Posterior cingulate gyrus (tissue), 11 donors: Measurements from ENCODE around the gene KRT13.

Experiments
- DNase-seq, 10 donors: peaks; one replicate each; pipeline versions ENCODE4 v3.0.0 to v3.0.0-alpha.2; 2020 to 2021; ENCODE audit warnings: mixed read lengths in 3 of 10
- intact Hi-C: fragments of 100-400 bp; cut with DNase I; formaldehyde crosslinking; loops from one replicate; pipeline ENCODE4 v1.15.1; 2023

The KRT13 gene

DNA sequence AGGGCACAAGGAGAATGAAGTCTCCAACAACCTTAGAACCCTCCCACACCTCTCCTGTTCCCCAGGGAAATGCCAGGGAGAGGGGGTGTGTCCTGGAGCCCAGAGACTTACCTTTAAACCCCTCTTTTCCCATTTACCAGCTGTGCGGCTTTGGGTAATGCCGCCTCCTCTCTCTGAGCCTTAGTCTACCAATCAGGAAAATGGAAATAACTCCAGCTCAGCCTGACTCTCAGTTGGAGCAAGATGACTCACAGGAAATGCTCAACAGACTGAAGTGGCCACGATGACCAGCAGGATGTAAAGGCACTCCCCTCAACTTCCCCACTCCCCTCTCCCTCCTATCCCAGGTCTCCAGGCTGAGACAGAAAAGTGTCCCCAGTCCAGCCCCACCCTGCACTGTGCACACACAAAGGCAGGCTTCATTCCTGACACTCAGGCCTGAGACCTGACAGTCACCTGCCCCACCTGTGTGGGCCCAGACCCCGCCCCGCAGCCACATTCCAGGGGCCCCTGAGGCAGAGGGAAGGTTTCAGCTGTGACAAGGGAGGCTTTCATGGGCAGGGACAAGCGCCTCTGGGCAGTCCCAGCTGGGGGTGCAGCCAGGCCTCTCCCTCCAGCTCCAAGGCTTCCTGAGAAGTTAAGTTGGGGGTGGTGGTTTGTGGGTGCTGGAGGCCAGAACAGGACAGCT lies 16.3 kb upstream of the KRT13 start:
- intact Hi-C loops: no loop called here
- peak in 1 of 10 donors; percentile 49 for DNase-seq

- DNase-seq: peak in 1 of 10 donors; percentile 67
Observed at GRCh38 chr17:41520821-41521521, 15.6 kb upstream of the KRT13 start.

DNA sequence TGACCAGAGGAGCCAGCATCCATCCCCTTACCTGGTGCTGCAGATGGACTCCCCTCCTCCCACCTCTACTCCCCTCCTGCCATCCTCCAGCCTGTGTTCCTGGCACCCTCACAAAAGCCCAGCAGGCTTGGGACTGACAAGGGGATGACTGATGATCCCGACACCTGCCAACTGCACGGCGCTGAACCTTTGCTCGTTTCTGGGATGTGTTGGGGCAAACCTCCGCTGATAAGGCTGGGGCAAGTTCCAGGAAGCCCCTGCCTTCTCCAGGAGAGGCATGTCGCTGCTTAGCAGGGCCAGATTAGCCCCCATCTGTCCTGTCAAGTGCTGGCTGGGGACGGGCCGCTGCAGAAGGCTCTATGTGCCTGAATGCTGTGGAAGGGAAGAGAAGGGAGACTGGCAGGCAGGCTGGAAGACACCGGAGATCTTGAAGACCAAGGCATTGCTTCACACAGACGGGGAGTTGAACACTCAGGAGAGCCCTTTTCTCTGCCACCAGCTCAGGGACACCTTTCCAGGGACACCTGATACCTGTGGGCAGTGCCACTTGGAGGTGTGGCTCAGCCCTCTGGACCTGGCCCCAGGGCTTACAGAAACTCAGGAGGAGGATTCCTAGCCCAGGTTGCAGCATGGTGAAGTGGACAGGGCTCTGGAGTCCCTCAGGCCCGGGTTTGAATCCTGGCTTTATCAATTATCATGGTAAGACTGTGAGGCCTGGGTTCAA lies 14.3 kb upstream of the KRT13 start:
- DNase-seq: peak in 1 of 10 donors; percentile 64
- intact Hi-C loops: no loop called here

More at GRCh38 chr17:41520821-41521521, 15.6 kb upstream of the KRT13 start:
- intact Hi-C loops: no loop called here

- intact Hi-C loops: no loop called here
- DNase-seq: peak in 1 of 10 donors; percentile 58
Observed at GRCh38 chr17:41518789-41519449, 13.5 kb upstream of the KRT13 start, which contains the start of gene KRT15. Gene KRT15, minus strand, starts transcription at chr17:41518890. Its CDS starts 63 bp downstream, at chr17:41518827.

DNA sequence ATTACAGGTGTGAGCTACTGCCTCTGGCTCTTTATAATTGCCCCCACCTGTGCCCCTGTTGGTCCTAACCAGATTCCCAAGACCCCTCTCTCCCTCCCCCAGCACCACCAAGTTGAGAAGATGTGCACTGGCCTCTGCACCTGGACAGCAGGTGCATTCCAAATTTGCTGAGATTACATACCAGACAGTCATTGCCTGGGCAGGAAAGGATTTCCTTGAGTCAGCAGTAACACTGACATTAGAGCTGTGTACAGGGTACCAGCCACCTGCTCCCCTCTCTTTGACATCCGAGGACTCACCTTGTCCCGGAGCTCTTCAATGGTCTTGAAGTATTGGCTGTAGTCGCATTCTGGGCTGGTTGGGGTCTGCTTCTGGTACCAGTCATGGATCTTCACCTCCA lies 12.6 kb upstream of the KRT13 start:
- intact Hi-C loops: no loop called here
- peak in 1 of 10 donors; percentile 56 for DNase-seq

DNA sequence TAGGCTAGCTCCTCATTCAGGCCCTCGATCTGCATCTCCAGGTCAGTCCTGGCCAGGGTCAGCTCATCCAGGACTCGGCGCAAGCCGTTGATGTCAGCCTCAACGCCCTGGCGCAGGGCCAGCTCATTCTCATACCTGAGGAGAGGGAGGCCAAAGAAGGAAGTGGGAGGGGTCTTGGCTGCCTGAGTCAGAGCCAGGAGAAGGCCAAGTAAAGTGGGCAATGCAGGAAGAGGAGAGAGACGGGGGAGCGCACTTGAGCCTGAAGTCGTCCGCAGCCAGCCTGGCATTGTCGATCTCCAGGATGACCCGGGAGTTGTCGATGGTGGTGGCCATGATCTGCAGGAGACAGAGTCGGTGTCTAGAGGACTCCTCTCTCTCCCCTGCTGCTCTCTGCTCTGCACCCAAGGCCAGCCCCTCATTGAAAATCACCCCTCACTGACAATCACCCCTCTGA lies 11.4 kb upstream of the KRT13 start:
- no peak for DNase-seq
- intact Hi-C loops: no loop called here

GRCh38 chr17:41516147-41516829 lies 10.9 kb upstream of the KRT13 start:
- no peak for DNase-seq
- intact Hi-C loops: no loop called here

GRCh38 chr17:41513168-41513547 lies 7.7 kb upstream of the KRT13 start:
- intact Hi-C loops: no loop called here

DNA sequence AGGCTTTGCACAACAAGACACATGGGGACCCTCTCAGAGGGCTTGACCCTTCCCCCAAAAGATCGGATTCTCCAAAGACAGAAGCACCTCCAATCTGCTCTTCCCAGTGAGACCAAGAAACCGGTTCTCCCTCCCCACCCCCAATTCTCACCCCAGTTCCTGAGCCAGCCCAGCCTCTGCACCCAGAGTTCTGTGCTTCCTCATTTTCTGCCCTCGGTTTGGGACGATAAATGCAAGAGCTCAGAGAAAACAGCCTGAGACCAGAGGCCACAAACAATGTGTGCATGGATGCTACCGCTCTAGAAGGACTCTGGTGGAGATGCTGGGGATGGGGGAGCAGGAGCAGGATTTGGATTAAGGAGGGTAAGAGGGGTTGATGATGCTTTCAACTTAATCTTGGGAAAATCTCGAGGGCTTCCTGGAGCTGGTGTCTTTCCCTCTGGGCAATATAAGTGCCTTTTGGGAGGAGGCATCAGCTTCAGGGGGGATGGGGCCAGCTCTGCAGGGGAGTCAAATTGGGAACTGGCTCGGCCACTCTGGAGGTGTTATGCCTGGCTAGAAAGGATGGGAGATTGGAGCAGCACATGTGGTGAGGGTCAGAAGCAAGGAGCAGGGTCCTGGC lies 7.2 kb upstream of the KRT13 start:
- DNase-seq: no peak
- intact Hi-C loops: no loop called here

More at GRCh38 chr17:41513168-41513547, 7.7 kb upstream of the KRT13 start:
- DNase-seq: no peak

DNA sequence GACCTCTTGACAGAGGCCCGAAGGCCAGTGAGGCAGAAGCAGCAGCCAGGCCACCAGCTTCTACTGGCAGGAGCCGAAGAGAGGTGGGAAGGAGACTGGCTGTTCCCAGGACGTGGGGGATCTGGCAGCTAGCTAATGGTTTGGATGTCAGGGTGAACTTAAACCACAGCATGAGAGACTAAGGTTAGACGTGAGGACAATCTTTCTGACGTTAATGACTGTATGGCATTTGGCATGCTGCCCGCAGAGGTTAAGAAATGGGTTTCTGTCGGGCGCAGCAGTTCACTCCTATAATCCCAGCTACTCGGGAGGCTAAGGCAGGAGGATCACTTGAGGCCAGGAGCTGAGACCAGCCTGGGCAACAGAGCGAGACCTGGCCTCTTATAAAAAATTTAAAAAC lies 6.3 kb upstream of the KRT13 start:
- intact Hi-C loops: no loop called here
- DNase-seq: no peak

DNA sequence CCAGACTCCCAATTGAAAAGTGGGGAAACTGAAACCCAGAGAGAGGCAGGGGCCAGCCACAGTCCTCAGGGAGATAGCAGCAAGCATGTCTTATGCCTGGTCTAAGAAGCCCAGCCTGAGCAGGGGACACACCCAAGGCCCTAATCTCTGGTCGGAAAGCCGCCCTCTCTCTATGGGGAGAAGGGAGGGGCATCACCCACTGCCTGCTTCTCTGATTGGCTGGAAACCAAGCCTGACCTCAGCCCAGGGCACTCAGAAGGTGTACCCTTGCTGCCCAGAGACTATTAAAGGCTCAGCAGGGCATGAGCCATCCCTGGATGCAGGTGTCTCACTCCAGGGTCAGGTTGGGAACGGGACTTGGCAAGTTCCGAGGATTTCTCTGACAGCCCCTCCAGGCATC lies 5.7 kb upstream of the KRT13 start:
- intact Hi-C loops: no loop called here
- no peak for DNase-seq

GRCh38 chr17:41510251-41511065 lies 5.0 kb upstream of the KRT13 start:
- no peak for DNase-seq
- intact Hi-C loops: no loop called here

- intact Hi-C loops: no loop called here
- DNase-seq: no peak
Observed at GRCh38 chr17:41507315-41507880, 2.0 kb upstream of the KRT13 start.

DNA sequence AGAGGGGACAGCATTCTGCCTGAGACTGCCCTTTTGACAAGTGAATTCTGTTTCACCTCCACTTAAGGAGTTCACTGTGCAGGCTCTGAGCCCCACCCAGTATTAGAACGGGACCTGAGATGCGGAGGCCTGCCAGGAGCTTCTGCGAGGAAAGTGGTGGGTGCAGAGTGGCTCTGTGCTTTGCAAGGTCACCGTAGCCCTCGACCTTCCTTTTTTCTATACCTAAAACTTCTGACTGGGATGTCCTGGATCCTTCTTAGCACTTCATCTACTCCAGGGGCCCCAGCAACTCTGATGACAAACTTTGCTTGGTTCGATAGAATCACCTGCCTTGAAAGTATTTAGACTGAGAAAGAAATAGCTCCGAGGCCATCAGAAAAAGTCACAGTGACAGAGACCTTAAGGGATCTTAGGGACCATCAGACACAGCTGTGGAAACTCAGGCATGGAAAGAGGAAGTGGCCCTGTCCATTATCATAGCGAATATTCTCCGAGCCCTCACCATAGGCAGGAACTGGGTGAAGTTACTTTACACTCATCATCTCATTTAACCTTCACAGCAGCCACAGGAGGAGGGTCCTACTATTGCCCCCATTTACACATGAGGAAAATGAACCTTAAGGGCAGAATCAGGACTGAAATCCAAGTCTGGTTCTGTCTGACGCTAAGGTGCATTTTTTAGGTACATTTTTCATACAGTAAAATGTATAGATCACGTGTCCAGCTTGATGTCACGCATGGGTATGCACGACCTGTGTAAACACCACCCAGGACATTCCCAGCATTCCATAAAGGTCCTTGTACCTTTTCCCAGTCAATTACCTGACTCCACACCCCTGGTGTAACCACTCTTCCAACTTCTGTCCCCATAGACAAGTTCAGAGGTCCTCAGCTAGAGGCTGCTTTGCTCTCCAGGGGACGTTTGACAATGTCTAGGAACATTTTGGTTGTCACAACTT lies 676 bp upstream of the KRT13 start:
- intact Hi-C loops: no loop called here

DNA sequence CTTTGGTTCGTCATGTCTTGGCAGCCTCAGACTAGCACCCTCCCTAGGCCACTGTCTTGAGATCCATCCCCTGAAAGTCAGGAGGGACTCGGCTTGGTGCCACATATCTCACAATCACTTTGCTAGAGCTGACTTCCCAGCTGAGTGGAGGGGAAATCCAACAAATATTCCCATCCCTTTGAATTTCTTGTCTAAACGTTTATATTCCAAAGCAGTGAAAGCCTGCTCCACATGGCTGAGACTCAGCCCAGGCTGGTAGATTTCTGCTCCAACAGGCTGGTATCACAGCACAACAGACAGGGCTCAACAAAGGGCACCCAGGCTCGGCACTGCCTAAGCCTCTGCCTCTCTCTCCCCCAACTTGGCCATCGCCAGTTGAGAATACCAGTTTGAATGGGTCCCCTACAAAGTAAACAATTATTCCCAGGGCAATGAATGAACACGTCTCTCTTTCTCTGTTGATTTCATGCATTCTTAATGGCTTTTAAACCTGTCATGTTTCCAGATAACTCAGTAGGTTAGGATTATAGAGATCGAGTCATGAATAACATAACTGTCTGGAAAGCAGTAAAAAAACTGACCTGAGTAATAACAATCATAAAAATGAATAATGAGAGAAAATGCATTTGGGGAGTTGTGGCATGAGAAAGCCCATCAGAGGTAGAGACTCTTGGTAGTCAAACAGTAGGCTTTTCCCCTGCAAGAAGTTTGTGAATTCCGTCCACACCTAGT lies 1.0 kb downstream of the KRT13 start:
- intact Hi-C loops: no loop called here
- no peak for DNase-seq

More for the DNA sequence above, 676 bp upstream of the KRT13 start:
- DNase-seq: no peak

- intact Hi-C loops: no loop called here
- DNase-seq: no peak
Observed at GRCh38 chr17:41503202-41503601, 2.2 kb downstream of the KRT13 start.
